ENCODE measurements around the gene PHF21B.

Gene PHF21B

DNA sequence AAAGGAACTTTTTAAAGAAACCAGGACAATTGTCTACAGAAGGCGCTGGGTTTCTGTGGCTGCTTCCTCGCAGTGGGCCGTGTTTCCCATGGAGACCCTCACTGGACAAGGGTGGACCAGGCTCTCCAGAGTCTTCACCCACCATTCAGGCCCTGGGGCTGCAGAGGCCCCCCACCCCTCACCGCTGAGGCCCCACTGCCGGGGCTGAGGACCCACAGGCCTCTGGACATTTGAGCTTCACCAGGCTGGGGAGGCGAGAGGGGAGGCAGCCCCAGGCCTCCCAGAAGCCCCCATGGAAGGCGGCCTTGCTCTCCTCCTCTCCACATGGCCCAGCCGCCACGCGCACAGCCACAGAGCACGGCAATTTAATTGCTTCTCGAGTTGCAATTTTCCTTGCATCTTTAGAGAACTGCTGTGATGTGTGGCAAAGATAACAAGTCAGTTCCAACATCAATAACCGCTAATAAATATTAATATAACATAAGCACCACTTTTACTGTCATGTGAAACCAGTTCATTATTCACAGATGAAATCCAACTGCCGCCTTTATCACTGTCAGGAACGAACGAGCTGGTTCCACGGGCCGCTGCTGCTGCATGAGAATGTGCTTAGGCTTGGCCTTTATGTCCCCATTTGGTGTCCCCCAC is 81.0 kb downstream of the PHF21B start:
- ChIA-PET POLR2A (ENCODE audit: low non-redundant PET) (no interaction called here), CTCF (interaction anchor here (0.7 kb wide), 1 partner anchor 227 kb away, joined by 3 read pairs; the partner anchor contains the start of gene PRR5)
- DNase-seq (ENCODE audit: low spot score): no peak
- H3K27ac ChIP-seq: no peak overlapping the region
- TF ChIP-seq, protein P1, sequence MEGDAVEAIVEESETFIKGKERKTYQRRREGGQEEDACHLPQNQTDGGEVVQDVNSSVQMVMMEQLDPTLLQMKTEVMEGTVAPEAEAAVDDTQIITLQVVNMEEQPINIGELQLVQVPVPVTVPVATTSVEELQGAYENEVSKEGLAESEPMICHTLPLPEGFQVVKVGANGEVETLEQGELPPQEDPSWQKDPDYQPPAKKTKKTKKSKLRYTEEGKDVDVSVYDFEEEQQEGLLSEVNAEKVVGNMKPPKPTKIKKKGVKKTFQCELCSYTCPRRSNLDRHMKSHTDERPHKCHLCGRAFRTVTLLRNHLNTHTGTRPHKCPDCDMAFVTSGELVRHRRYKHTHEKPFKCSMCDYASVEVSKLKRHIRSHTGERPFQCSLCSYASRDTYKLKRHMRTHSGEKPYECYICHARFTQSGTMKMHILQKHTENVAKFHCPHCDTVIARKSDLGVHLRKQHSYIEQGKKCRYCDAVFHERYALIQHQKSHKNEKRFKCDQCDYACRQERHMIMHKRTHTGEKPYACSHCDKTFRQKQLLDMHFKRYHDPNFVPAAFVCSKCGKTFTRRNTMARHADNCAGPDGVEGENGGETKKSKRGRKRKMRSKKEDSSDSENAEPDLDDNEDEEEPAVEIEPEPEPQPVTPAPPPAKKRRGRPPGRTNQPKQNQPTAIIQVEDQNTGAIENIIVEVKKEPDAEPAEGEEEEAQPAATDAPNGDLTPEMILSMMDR (conservative IDR thresholded peaks at IDR 0.05; ENCODE audit: low read depth): no peak

DNA sequence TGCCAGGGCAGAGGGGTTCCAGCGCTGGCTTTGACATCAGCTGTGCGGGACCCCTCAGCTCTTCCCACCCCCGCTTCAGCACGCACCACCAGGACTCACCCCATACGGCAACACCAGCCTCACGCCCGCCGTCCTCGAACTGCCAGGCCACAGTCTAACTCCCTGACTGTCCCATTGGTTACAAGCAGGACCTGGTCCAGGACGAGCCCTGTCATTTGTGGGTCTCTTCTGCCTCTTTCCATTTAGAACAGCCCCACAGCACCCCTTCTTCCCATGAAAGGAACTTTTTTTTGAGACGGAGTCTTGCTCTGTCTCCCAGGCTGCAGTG is 81.7 kb downstream of the PHF21B start:
- TF ChIP-seq, protein P1 (conservative IDR thresholded peaks at IDR 0.05; ENCODE audit: low read depth): no peak
- no peak for DNase-seq (ENCODE audit: low spot score)
- POLR2A ChIA-PET (ENCODE audit: low non-redundant PET): no interaction called here
- CTCF ChIA-PET: no interaction called here
- H3K27ac ChIP-seq: no peak overlapping the region

DNA sequence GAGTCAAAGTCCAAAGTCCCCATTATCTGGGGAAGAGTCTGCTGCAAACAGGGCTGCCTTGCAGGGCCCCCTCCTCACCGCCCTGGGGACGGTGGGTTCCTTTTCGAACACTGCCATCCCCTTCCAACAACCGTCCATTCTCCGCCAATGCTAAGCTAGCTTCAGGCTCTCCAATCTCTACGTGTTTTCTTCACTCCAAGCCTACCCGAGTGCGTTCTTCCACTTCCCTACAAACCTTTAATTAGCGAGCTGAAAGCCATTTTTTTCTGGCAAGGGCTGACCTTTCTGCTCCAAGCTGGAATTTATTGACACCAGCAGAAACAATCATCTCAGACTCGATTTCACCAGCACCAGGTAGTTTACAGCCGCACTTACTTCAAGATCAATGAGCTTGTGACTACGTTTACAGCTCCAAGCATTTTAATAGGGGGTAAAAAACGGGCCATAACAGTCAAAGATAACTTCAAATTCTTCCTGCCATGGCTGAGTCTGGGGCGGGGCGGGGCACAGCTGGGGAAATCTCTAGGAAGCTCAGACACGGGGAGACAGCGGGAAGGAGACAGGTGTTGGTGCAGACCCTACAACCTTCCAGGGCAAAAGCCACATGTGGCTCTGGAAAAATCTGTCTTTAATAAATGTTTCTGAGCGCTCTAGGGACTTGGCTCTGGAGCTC is 82.2 kb downstream of the PHF21B start:
- no peak overlapping the region for H3K27ac ChIP-seq
- POLR2A ChIA-PET (ENCODE audit: low non-redundant PET): no interaction called here
- TF ChIP-seq, protein P1 (conservative IDR thresholded peaks at IDR 0.05; ENCODE audit: low read depth): no peak
- no peak for DNase-seq (ENCODE audit: low spot score)
- CTCF ChIA-PET: no interaction called here

DNA sequence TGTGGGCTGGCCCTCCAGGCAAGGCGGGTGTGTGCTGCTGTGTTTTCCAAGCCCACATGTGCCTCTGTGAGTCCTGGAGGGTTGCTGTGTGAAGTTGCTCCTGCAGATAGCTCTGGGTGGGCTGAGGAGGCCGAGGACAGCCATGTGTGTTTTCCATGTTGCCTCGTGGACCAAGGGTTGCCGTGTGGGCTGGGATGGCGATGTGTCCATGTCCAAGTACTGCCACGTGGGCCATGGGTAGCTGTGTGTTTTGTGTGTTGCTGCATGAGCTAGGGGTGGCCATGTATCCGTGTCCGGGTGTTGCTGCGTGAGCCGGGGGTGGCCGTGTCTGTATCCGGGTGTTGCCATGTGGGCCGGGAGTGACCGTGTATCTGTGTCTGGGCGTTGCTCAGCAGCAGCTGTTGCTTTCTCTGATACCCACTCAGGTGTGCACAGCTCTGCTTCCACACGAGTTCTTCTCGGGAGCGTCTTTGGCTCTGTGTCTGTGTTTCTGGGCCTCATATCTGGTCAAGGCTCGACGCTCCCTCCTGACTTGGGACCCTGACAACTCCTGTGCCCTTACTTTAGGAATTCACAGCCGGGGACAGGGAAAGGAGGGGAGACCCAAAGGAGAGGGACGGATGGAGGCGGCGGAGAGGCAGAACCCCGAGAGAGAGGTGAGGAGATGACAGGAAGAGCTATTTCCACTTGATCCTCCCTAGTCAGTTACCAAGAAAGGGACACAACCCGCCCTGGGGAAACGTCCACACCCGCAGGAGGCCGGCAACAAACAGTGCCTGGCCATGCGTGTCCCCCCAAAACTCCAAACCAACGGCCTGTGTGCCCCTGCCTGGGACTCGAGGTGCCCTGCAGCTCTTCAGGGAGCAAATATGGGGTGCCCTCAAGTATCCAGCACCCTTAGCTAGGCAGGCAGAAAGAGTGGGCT is 83.1 kb downstream of the PHF21B start:
- no peak for DNase-seq (ENCODE audit: low spot score)
- no peak overlapping the region for H3K27ac ChIP-seq
- CTCF ChIA-PET: no interaction called here
- TF ChIP-seq, protein P1 (conservative IDR thresholded peaks at IDR 0.05; ENCODE audit: low read depth): no peak
- POLR2A ChIA-PET (ENCODE audit: low non-redundant PET): no interaction called here

DNA sequence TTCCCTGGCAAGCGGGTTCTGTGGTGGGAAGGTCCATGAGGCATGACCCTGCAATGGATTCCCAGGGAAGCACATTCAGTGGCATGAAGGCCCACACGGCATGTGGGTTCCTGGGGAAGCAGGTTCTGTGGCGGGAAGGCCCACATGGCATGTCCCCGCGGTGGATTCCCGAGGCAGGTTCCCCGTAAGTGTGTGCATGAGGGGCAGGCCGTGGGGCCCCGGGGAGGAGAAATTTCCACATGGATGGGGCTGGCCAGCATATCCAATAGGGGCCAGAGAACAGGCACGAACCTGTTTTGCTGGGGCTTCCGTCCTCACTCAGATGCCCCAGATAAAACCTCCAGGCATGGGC is 83.7 kb downstream of the PHF21B start:
- DNase-seq (ENCODE audit: low spot score): no peak
- ChIA-PET CTCF (no interaction called here), POLR2A (ENCODE audit: low non-redundant PET) (no interaction called here)
- no peak overlapping the region for H3K27ac ChIP-seq
- TF ChIP-seq, protein P1 (conservative IDR thresholded peaks at IDR 0.05; ENCODE audit: low read depth): no peak

DNA sequence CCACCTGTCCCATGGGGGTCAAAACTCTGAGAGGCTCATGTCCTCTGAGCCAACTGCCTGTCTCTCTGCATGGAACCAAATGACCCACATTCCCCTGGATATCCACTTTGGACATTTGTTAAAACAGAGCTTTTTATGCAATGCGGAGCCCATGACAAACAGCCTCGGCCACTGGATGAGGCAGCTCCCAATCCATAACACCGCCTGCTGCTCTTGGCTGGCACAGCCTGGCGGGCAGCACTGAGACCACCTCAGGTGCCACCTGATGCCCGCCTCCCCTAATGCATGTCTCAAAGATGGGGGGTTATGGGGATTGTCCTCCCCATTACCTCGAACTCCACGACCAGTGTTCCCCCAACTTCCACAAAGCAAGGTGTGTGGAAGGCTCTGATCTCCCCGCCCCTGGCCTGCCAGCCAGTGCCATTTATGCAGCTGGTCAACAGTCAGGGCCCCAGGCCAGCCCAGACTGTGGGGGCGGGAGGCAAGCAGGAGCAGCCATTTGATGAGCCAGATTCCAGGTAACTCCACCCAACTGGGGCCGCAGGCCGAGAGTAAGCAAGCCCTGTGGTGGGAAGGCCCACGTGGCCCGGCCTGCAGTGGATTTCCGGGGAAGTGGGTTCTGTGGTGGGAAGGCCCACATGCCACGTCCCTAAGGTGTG is 84.2 kb downstream of the PHF21B start:
- H3K27ac ChIP-seq: no peak overlapping the region
- TF ChIP-seq, protein P1 (conservative IDR thresholded peaks at IDR 0.05; ENCODE audit: low read depth): no peak
- POLR2A ChIA-PET (ENCODE audit: low non-redundant PET): no interaction called here
- CTCF ChIA-PET: no interaction called here
- DNase-seq (ENCODE audit: low spot score): no peak
